Endothelial cell of umbilical vein (primary cell): Measurements from ENCODE around the gene ATP13A5. TPM values are rescaled to one million over a fixed set of nuclear protein-coding genes. Genes with fewer than 3 reads are reported as not detected.

Source experiments
- BruUV-seq: library from RNA; stranded (reverse); fragments of 400-500 nt; replicated peaks from 2 replicates; lab custom pipeline; 2021; lab: Mats Ljungman, UMichigan
- CTCF ChIA-PET: fragments of 300-600, 350-600 bp; sonication (Branson Sonifier 250); formaldehyde crosslinking; loops from one replicate; lab custom pipeline; 2021; ENCODE audit warnings: antibody characterized with exemption, inconsistent platforms; lab: Charles Lee
- POLR2A ChIA-PET: fragments of 300-600, 350-600 bp; sonication (Branson Sonifier 250); formaldehyde crosslinking; loops from one replicate; lab custom pipeline; 2021; ENCODE audit warnings: antibody characterized with exemption, inconsistent platforms; lab: Charles Lee
- DNase-seq: peaks from one replicate; pipeline ENCODE4 v3.0.0-alpha.2; 2011; ENCODE audit warnings: low read depth, low spot score
- FAIRE-seq: peaks from 2 replicates; lab custom pipeline; 2011; peaks lifted over from hg19 to GRCh38; lab: Jason Lieb, UNC
- H2AFZ ChIP-seq: 2 replicates; pipeline ENCODE4 v1.6.0; 2012; ENCODE audit warnings: low read depth, low read length, control low read depth, inconsistent platforms
- H3K27ac ChIP-seq: 2 replicates; pipeline ENCODE4 v1.5.1; 2011; ENCODE audit warnings: low read depth, mild to moderate bottlenecking, control low read depth, low read length, moderate library complexity; ENCODE audit not compliant: insufficient read depth
- H3K27me3 ChIP-seq, 2 experiments: 2 replicates each; pipeline versions ENCODE4 v1.6.0 to v1.6.1; 2011; ENCODE audit warnings: low read length in 2 of 2, mixed read lengths in 1 of 2; ENCODE audit not compliant: control insufficient read depth in 2 of 2, insufficient read depth in 2 of 2
- H3K36me3 ChIP-seq, 2 experiments: 2 replicates in 1 of 2; 3 replicates in 1 of 2; pipeline ENCODE4 v1.5.1; 2011; ENCODE audit warnings: low read length in 2 of 2, mild to moderate bottlenecking in 1 of 2, moderate library complexity in 1 of 2; ENCODE audit not compliant: control insufficient read depth in 2 of 2, insufficient read depth in 2 of 2; ENCODE audit errors: extremely low read depth in 1 of 2
- H3K4me1 ChIP-seq: 3 replicates; pipeline ENCODE4 v1.5.1; 2011; ENCODE audit warnings: mild to moderate bottlenecking, low read length; ENCODE audit not compliant: control insufficient read depth, insufficient read depth; ENCODE audit errors: extremely low read depth
- H3K4me2 ChIP-seq: 2 replicates; pipeline ENCODE4 v1.6.1; 2011; ENCODE audit warnings: low read length, control low read depth, mixed read lengths; ENCODE audit not compliant: insufficient read depth
- H3K4me3 ChIP-seq, 3 experiments: fragments of 200-600 bp in 1 of 3; sonication (generic), shearing (Covaris generic) in 1 of 3; replicated peaks in 1 of 3; 2 replicates each; pipeline ENCODE4 v1.5.1; 2011 to 2016; ENCODE audit warnings: control low read depth in 3 of 3, low read length in 3 of 3, mild to moderate bottlenecking in 2 of 3, inconsistent platforms in 1 of 3, low read depth in 1 of 3, moderate library complexity in 1 of 3; ENCODE audit not compliant: insufficient read depth in 1 of 3
- H3K79me2 ChIP-seq: 2 replicates; pipeline ENCODE4 v1.6.0; 2012; ENCODE audit warnings: low read length, inconsistent platforms; ENCODE audit not compliant: control insufficient read depth, insufficient read depth
- H3K9ac ChIP-seq: replicated peaks from 2 replicates; pipeline ENCODE3; 2011; ENCODE audit warnings: low read length, control low read depth; ENCODE audit not compliant: insufficient read depth; ENCODE audit errors: extremely low read depth
- H3K9me1 ChIP-seq: replicated peaks from 3 replicates; pipeline ENCODE4 v1.6.0; 2011; ENCODE audit warnings: mild to moderate bottlenecking, low read length; ENCODE audit not compliant: control insufficient read depth, insufficient read depth; ENCODE audit errors: extremely low read depth
- H3K9me3 ChIP-seq: replicated peaks from 2 replicates; pipeline ENCODE4 v1.5.1; 2012; ENCODE audit warnings: low read length, inconsistent platforms; ENCODE audit not compliant: control insufficient read depth, insufficient read depth
- H4K20me1 ChIP-seq: replicated peaks from 2 replicates; pipeline ENCODE3; 2011; ENCODE audit warnings: mild to moderate bottlenecking, low read length; ENCODE audit not compliant: control insufficient read depth, insufficient read depth; ENCODE audit errors: extremely low read depth
- EZH2 ChIP-seq: IDR thresholded peaks from 2 replicates; pipeline ENCODE4 v1.6.1; 2012; ENCODE audit warnings: borderline replicate concordance, low read depth, mild to moderate bottlenecking, moderate library complexity, low read length, inconsistent platforms; ENCODE audit not compliant: severe bottlenecking
- FOS ChIP-seq: IDR thresholded peaks from 2 replicates; pipeline ENCODE4 v1.6.1; 2011; ENCODE audit warnings: mild to moderate bottlenecking, low read length, moderate library complexity, borderline replicate concordance; ENCODE audit not compliant: insufficient read depth
- GATA2 ChIP-seq: IDR thresholded peaks from 2 replicates; pipeline ENCODE4 v1.7.0; 2011; ENCODE audit warnings: low read depth, mild to moderate bottlenecking, moderate library complexity, mixed read lengths, low read length; ENCODE audit not compliant: insufficient read length, insufficient read depth
- JUN ChIP-seq: IDR thresholded peaks from 2 replicates; pipeline ENCODE4 v1.6.1; 2011; ENCODE audit warnings: borderline replicate concordance, low read depth; ENCODE audit not compliant: insufficient read length, insufficient read depth
- MYC ChIP-seq: IDR thresholded peaks from one replicate; pipeline ENCODE4 v1.6.1; 2011; ENCODE audit warnings: mild to moderate bottlenecking, low read depth, low read length
- POLR2A ChIP-seq: IDR thresholded peaks from 2 replicates; pipeline ENCODE4 v1.6.1; 2012; ENCODE audit warnings: low read depth, mild to moderate bottlenecking, control low read depth, low read length
- POLR2AphosphoS5 ChIP-seq: IDR thresholded peaks from 2 replicates; pipeline ENCODE4 v1.6.1; 2012; ENCODE audit warnings: low read depth, mild to moderate bottlenecking, control low read depth, low read length, moderate library complexity; ENCODE audit not compliant: insufficient read depth
- dilution Hi-C: fragments of 300-500 bp; cut with MboI; formaldehyde crosslinking; loops from one replicate; pipeline ENCODE4 v1.15.0; 2019; ENCODE audit warnings: low sequenced_read_pairs; ENCODE audit not compliant: extremely low pct_ligation_motif_present
- intact Hi-C: fragments of 100-400 bp; cut with micrococcal nuclease; formaldehyde crosslinking; loops from one replicate; pipeline ENCODE4 v1.10.0; 2022
- polyA plus RNA-seq, 4 experiments: library from polyadenylated mRNA; depleted of rRNA in 3 of 4; stranded (reverse) in 3 of 4; unstranded in 1 of 4; fragments of >200 nt; gene quantifications; 2 replicates each; pipeline versions ENCODE4 v1.2.1 to v1.2.3, GENCODE V29; 2011 to 2012; ENCODE audit warnings: missing spikeins in 1 of 4
- total RNA-seq: library from RNA; stranded (reverse); gene quantifications from 2 replicates; pipeline ENCODE4 v1.2.3, GENCODE V29; 2021
- TF ChIP-seq, protein P1 (sequence below), 2 donors: IDR thresholded peaks; 1 replicate in 1 of 2; 2 replicates in 1 of 2; pipeline ENCODE4 v1.5.1; 2011; ENCODE audit warnings: low read length in 2 of 2, mild to moderate bottlenecking in 2 of 2, moderate library complexity in 2 of 2, control low read depth in 1 of 2, inconsistent platforms in 1 of 2, low read depth in 1 of 2; ENCODE audit not compliant: insufficient read depth in 1 of 2; ENCODE audit errors: extremely low read depth in 1 of 2
- TF ChIP-seq, protein P2 (sequence below): IDR thresholded peaks from 2 replicates; pipeline ENCODE4 v1.6.1; 2011; ENCODE audit not compliant: insufficient read depth, insufficient read length

ATP13A5 gene
- total and polyA plus RNA-seq, 2 donors (not counting 3 experiments of a cell fraction or from before 2014, with no cell fraction given), result not detected

DNA sequence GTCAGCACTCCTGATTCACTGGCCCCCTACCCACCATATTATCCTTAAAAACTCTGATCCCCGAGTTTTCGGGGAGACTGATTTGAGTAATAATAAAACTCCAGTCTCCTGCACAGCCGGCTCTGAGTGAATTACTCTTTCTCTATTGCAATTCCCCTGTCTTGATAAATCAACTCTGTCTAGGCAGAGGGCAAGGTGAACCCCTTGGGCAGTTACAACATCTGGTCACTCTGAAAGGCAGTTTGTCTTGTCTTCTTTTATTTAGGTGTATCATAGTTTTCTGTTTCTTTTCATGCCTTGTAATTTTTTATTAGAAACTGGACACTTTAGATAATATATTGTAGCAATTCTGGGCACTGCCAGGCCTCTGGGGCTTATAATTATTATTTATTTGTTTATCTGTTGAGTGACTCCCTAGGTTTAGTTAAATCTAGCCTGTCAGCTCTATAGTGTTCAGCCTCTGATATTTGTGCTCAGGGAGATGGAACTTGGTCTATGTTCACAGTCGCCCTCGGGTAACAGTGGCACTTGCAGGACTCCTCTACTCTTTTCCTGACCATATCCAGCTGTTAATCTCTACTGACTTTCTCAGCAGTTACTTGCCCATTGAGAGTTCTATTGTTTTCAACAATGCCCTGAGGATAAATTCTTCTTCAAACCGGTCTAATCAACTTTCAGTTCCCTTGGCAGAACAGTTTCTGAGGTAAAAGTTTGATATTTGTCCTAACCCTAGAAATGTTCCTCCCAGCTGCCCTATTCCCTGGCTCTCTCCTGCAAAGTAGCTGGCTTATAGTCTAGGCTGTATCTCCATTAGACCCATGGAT is 153.0 kb downstream of the ATP13A5 start:
- DNase-seq (no peak), FAIRE-seq (no peak)
- ChIA-PET POLR2A (no interaction called here), CTCF (interaction anchor here (1.4 kb wide), 1 partner anchor 12 kb away, joined by 3 read pairs; no protein-coding TSS in a partner anchor)
- Histone ChIP-seq H3K79me2 (no peaks in the 10 kb centered on the region), H3K27me3 (peaks cover 0 to 2% of the 10 kb centered on the region in 2 experiments), H3K4me3 (no peak overlapping the region), H4K20me1 (no peaks in the 10 kb centered on the region), H3K9me1 (no peaks in the 10 kb centered on the region), H3K9ac (no peak overlapping the region), H3K4me2 (no peak overlapping the region), H2AFZ (no peak overlapping the region), H3K4me1 (no peaks in the 10 kb centered on the region), H3K9me3 (no peaks in the 10 kb centered on the region), H3K27ac (no peak overlapping the region), H3K36me3 (no peaks in the 10 kb centered on the region)
- intact Hi-C loops (no loop called here), dilution Hi-C loops (no loop called here)
- TF ChIP-seq GATA2 (no peak), POLR2A (no peak), JUN (no peak), FOS (no peak), EZH2 (no peak), POLR2AphosphoS5 (no peak), MYC (no peak)
- TF ChIP-seq, protein P1, sequence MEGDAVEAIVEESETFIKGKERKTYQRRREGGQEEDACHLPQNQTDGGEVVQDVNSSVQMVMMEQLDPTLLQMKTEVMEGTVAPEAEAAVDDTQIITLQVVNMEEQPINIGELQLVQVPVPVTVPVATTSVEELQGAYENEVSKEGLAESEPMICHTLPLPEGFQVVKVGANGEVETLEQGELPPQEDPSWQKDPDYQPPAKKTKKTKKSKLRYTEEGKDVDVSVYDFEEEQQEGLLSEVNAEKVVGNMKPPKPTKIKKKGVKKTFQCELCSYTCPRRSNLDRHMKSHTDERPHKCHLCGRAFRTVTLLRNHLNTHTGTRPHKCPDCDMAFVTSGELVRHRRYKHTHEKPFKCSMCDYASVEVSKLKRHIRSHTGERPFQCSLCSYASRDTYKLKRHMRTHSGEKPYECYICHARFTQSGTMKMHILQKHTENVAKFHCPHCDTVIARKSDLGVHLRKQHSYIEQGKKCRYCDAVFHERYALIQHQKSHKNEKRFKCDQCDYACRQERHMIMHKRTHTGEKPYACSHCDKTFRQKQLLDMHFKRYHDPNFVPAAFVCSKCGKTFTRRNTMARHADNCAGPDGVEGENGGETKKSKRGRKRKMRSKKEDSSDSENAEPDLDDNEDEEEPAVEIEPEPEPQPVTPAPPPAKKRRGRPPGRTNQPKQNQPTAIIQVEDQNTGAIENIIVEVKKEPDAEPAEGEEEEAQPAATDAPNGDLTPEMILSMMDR (IDR thresholded peaks at IDR 0.05; ENCODE audit: extremely low read depth in 1 of 2, insufficient read depth in 1 of 2, low read depth in 1 of 2, low read length in 2 of 2), result no peak
- TF ChIP-seq, protein P2, sequence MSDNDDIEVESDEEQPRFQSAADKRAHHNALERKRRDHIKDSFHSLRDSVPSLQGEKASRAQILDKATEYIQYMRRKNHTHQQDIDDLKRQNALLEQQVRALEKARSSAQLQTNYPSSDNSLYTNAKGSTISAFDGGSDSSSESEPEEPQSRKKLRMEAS, result no peak
- no TSS peak for BruUV-seq

Other genes starting within 250 kb of the ATP13A5 start
- 0.58 and 0.75 TPM in 2 replicates for gene PLAAT1, start 137.5 kb downstream of the ATP13A5 start, total RNA-seq
- 0.54 and 0.58 TPM in 2 replicates for gene PLAAT1, start 137.5 kb downstream of the ATP13A5 start, polyA plus RNA-seq
- gene ATP13A4, start 176.1 kb upstream of the ATP13A5 start, total RNA-seq, result 1.0 TPM in 1 of 2 replicates, not detected in the other
- 0.03 TPM in 1 of 2 replicates, not detected in the other for gene ATP13A4, start 176.1 kb upstream of the ATP13A5 start, polyA plus RNA-seq
- gene OPA1, start 214.5 kb upstream of the ATP13A5 start, total RNA-seq, result 57.8 and 62.0 TPM in 2 replicates
- 8.1 and 10.0 TPM in 2 replicates for gene OPA1, start 214.5 kb upstream of the ATP13A5 start, polyA plus RNA-seq